Esophagus squamous epithelium (tissue), 5 donors: ENCODE data around the gene CHMP1A. TPM values are rescaled to one million over a fixed set of nuclear protein-coding genes. Genes with fewer than 3 reads are reported as not detected.

Source experiments
- DNase-seq: peaks from one replicate; lab custom pipeline; 2025; lab: John Stamatoyannopoulos, UW
- H3K27ac ChIP-seq, 4 donors: fragments of 200-600 bp; sonication (generic); one replicate each; pipeline ENCODE4 v1.5.1; 2016 to 2019; ENCODE audit warnings: mild to moderate bottlenecking in 1 of 4
- H3K27me3 ChIP-seq, 4 donors: fragments of 200-600 bp; sonication (generic); 1 replicate in 3 of 4; 2 replicates in 1 of 4; pipeline versions ENCODE4 v1.5.1 to v1.6.0; 2017 to 2021; ENCODE audit warnings: antibody characterized with exemption in 1 of 4
- H3K36me3 ChIP-seq, 3 donors: fragments of 200-600 bp; sonication (generic); one replicate each; pipeline ENCODE4 v1.5.1; 2016 to 2019
- H3K4me1 ChIP-seq, 3 donors: fragments of 200-600 bp; sonication (generic); one replicate each; pipeline ENCODE4 v1.5.1; 2017 to 2019
- H3K4me3 ChIP-seq, 4 donors: fragments of 200-600 bp; sonication (generic); 1 replicate in 3 of 4; 2 replicates in 1 of 4; pipeline ENCODE4 v1.5.1; 2016 to 2019; ENCODE audit warnings: mild to moderate bottlenecking in 2 of 4, moderate library complexity in 1 of 4
- H3K9me3 ChIP-seq, 3 donors: fragments of 200-600 bp; sonication (generic); one replicate each; pipeline ENCODE4 v1.5.1; 2016 to 2019
- CTCF ChIP-seq, 6 experiments: fragments of 450-650 bp in 4 of 6; fragments of 200-600 bp in 2 of 6; sonication (generic) in 2 of 6; IDR thresholded peaks; one replicate each; pipeline ENCODE4 v1.5.1; 2016 to 2019; ENCODE audit warnings: antibody characterized with exemption in 6 of 6, mild to moderate bottlenecking in 4 of 6, moderate library complexity in 4 of 6
- POLR2A ChIP-seq, 4 donors: fragments of 450-650 bp; IDR thresholded peaks; one replicate each; pipeline ENCODE4 v1.6.1; 2017; ENCODE audit warnings: antibody characterized with exemption in 4 of 4, mild to moderate bottlenecking in 4 of 4, moderate library complexity in 3 of 4
- WGBS, 2 donors: methylation state at CpG; one replicate each; pipeline ENCODE4 v1.1.5; 2018; 5-methylcytosine and 5-hydroxymethylcytosine counted together
- intact Hi-C: fragments of 100-400 bp; cut with DNase I; formaldehyde crosslinking; loops from one replicate; pipeline ENCODE4 v1.15.0; 2022
- total RNA-seq, 4 donors: library from RNA; depleted of rRNA; stranded (reverse); fragments of >200 nt; gene quantifications; one replicate each; pipeline ENCODE4 v1.1.0, GENCODE V29; 2016
- donor health status: DM: yes; HTN: yes; CAD: no.

The CHMP1A gene
- total RNA-seq, 4 donors from 2014 or later = 83.0 to 116 (median 104) TPM

GRCh38 chr16:89642574-89642973, 14.9 kb downstream of the CHMP1A start:
- no peak for DNase-seq
- WGBS, 2 donors = 56 to 75% methylated on average over 9 to 11 of the region's 13 CpGs
- peaks cover 0 to 13% (median 0%) of the 10 kb centered on the region in 4 donors for H3K27me3 ChIP-seq
- H3K27ac ChIP-seq = no peak overlapping the region
- H3K4me1 ChIP-seq = peaks cover 0 to 22% (median 8%) of the 10 kb centered on the region in 3 donors
- TF ChIP-seq CTCF (IDR thresholded peaks at IDR 0.05) (no peak), POLR2A (IDR thresholded peaks at IDR 0.05) (no peak)
- no peak overlapping the region for H3K4me3 ChIP-seq
- H3K9me3 ChIP-seq = no peaks in the 10 kb centered on the region
- peaks cover 8 to 37% (median 23%) of the 10 kb centered on the region in 3 donors for H3K36me3 ChIP-seq
- intact Hi-C loops = no loop called here

GRCh38 chr16:89641458-89642119, 15.9 kb downstream of the CHMP1A start:
- intact Hi-C loops = no loop called here
- Histone ChIP-seq H3K27me3 (peaks cover 0 to 22% (median 0%) of the 10 kb centered on the region in 4 donors), H3K36me3 (peaks cover 8 to 28% (median 14%) of the 10 kb centered on the region in 3 donors), H3K4me3 (peak overlapping the region in 3 of 4 donors; percentile 36 to 54 (median 36)), H3K9me3 (no peaks in the 10 kb centered on the region), H3K27ac (no peak overlapping the region), H3K4me1 (peaks cover 0 to 22% (median 8%) of the 10 kb centered on the region in 3 donors)
- 14 to 44% methylated on average over 4 to 11 of the region's 14 CpGs for WGBS, 2 donors
- DNase-seq = no peak
- TF ChIP-seq CTCF (IDR thresholded peaks at IDR 0.05) (no peak), POLR2A (IDR thresholded peaks at IDR 0.05) (no peak)

GRCh38 chr16:89639385-89639784, 18.1 kb downstream of the CHMP1A start:
- WGBS, 2 donors = 56 to 64% methylated on average over 2 to 4 of the region's 6 CpGs
- no peak for TF ChIP-seq CTCF (IDR thresholded peaks at IDR 0.05)
- TF ChIP-seq POLR2A (IDR thresholded peaks at IDR 0.05) = no peak

GRCh38 chr16:89638455-89638854, 19.1 kb downstream of the CHMP1A start:
- no peak overlapping the region for H3K27ac ChIP-seq
- DNase-seq = no peak
- H3K9me3 ChIP-seq = no peaks in the 10 kb centered on the region
- H3K36me3 ChIP-seq = no peaks in the 10 kb centered on the region
- H3K4me3 ChIP-seq = no peak overlapping the region
- TF ChIP-seq CTCF (IDR thresholded peaks at IDR 0.05) (no peak), POLR2A (IDR thresholded peaks at IDR 0.05) (no peak)
- WGBS, 2 donors = 51 to 57% methylated on average over 6 to 10 of the region's 10 CpGs
- H3K4me1 ChIP-seq = peaks cover 0 to 22% (median 8%) of the 10 kb centered on the region in 3 donors
- peaks cover 0 to 50% (median 0%) of the 10 kb centered on the region in 4 donors for H3K27me3 ChIP-seq
- intact Hi-C loops = no loop called here

More at GRCh38 chr16:89639385-89639784, 18.1 kb downstream of the CHMP1A start:
- no peak overlapping the region for H3K4me3 ChIP-seq
- peaks cover 0 to 22% (median 8%) of the 10 kb centered on the region in 3 donors for H3K4me1 ChIP-seq
- peaks cover 0 to 6% (median 0%) of the 10 kb centered on the region in 3 donors for H3K36me3 ChIP-seq
- peaks cover 0 to 41% (median 0%) of the 10 kb centered on the region in 4 donors for H3K27me3 ChIP-seq
- no peak for DNase-seq
- H3K9me3 ChIP-seq = no peaks in the 10 kb centered on the region
- no peak overlapping the region for H3K27ac ChIP-seq
- intact Hi-C loops = no loop called here

GRCh38 chr16:89637379-89637778, 20.1 kb downstream of the CHMP1A start:
- Histone ChIP-seq H3K4me1 (peaks cover 0 to 27% (median 8%) of the 10 kb centered on the region in 3 donors), H3K9me3 (no peaks in the 10 kb centered on the region), H3K27me3 (peaks cover 0 to 61% (median 0%) of the 10 kb centered on the region in 4 donors), H3K36me3 (no peaks in the 10 kb centered on the region), H3K27ac (no peak overlapping the region), H3K4me3 (no peak overlapping the region)
- intact Hi-C loops = no loop called here
- DNase-seq = no peak
- 43 to 73% methylated on average over 5 to 10 of the region's 10 CpGs for WGBS, 2 donors
- TF ChIP-seq POLR2A (IDR thresholded peaks at IDR 0.05) = no peak
- no peak for TF ChIP-seq CTCF (IDR thresholded peaks at IDR 0.05)
